Ovary (tissue), 9 donors: Measurements from ENCODE around the gene CAV2. TPM values are rescaled to one million over a fixed set of nuclear protein-coding genes. Genes with fewer than 3 reads are reported as not detected.

Experiments
- DNase-seq, 5 donors: peaks; one replicate each; pipeline ENCODE4 v3.0.0-alpha.2; 2019 to 2020
- H3K27ac ChIP-seq, 2 donors: fragments of 200-600 bp; one replicate each; pipeline versions ENCODE4 v1.5.1 to v1.8.0; 2019 to 2022
- H3K27me3 ChIP-seq: fragments of 200-600 bp; one replicate; pipeline ENCODE4 v1.8.0; 2022
- H3K36me3 ChIP-seq: fragments of 200-600 bp; sonication (generic); one replicate; pipeline ENCODE4 v1.5.1; 2019
- H3K4me1 ChIP-seq: one replicate; pipeline ENCODE4 v1.8.1; 2013; ENCODE audit warnings: mild to moderate bottlenecking, moderate library complexity; ENCODE audit not compliant: insufficient read depth
- H3K4me3 ChIP-seq: fragments of 200-600 bp; sonication (generic); one replicate; pipeline ENCODE4 v1.5.1; 2017
- H3K9me3 ChIP-seq, 2 donors: fragments of 200-600 bp in 1 of 2; sonication (generic) in 1 of 2; one replicate each; pipeline versions ENCODE4 v1.5.1 to v1.8.1; 2013 to 2019; ENCODE audit warnings: mild to moderate bottlenecking in 1 of 2, moderate library complexity in 1 of 2
- CTCF ChIP-seq, 3 donors: fragments of 450-650 bp in 2 of 3; fragments of 200-600 bp in 1 of 3; IDR thresholded peaks; one replicate each; pipeline versions ENCODE4 v1.5.1 to v1.8.0; 2016 to 2022; ENCODE audit warnings: antibody characterized with exemption in 3 of 3, mild to moderate bottlenecking in 1 of 3
- EP300 ChIP-seq: sonication (generic); formaldehyde crosslinking; IDR thresholded peaks from one replicate; pipeline ENCODE4 v1.6.1; 2017; ENCODE audit warnings: antibody characterized with exemption
- POLR2A ChIP-seq: fragments of 450-650 bp; IDR thresholded peaks from one replicate; pipeline ENCODE4 v1.6.1; 2017; ENCODE audit warnings: antibody characterized with exemption, mild to moderate bottlenecking, moderate library complexity
- WGBS, 3 donors: extraction: QIAGEN DNeasy Blood & Tissue Kit in 1 of 3; methylation state at CpG; one replicate each; pipeline versions ENCODE4 v1.1.5 to v1.1.7; 2013 to 2017; 5-methylcytosine and 5-hydroxymethylcytosine counted together
- intact Hi-C, 4 donors: fragments of 100-400 bp; cut with DNase I; formaldehyde crosslinking; loops; one replicate each; pipeline versions ENCODE4 v1.11.0 to v1.15.1; 2022 to 2023
- polyA plus RNA-seq, 2 donors: library from polyadenylated mRNA; stranded (reverse); fragments of 200-250 nt in 1 of 2; fragments of 350-450 nt in 1 of 2; fragmentation: Illumina TruSeq in 1 of 2; extraction: RNeasy Lipid Tissue Mini Kit (QIAGEN cat#74804) in 1 of 2; gene quantifications; one replicate each; pipeline ENCODE4 v1.2.3, GENCODE V29; 2013 to 2014
- total RNA-seq, 7 donors: library from RNA; depleted of rRNA in 2 of 7; stranded (reverse); fragments of >200 nt in 2 of 7; fragmentation: NEBNext Ultra II Directional in 3 of 7; extraction: Animal tissue kit (Norgen Biotek cat#: 25700) in 3 of 7; gene quantifications; one replicate each; pipeline versions ENCODE4 v1.1.0 to v1.2.4, GENCODE V29; 2016 to 2023
- donor health status: DM: no; HTN: no; CAD: no; lungs with moderate emphysema.
- donor health status: DM: no; HTN: no; CAD: no.
- donor health status: Bipolar disorder and iron deficiency.
- donor health status: DM: yes; HTN: yes; CAD: no.
- donor health status: DM: no; HTN: no; CAD: no.
- donor health status: DM: yes; HTN: yes; CAD: no.

Gene CAV2
- total and polyA plus RNA-seq, 9 donors = 38.0 to 110 (median 53.7) TPM

- no peaks in the 10 kb centered on the region for H3K36me3 ChIP-seq
- DNase-seq = no peak
- WGBS, 3 donors = 74 to 81% (median 77%) methylated on average over 7 of the region's 7 CpGs
- TF ChIP-seq EP300 = no peak
- no peak for TF ChIP-seq POLR2A
- no peak for TF ChIP-seq CTCF (IDR thresholded peaks at IDR 0.05)
- H3K27me3 ChIP-seq = no peaks in the 10 kb centered on the region
- H3K4me3 ChIP-seq = no peak overlapping the region
- no peak overlapping the region for H3K27ac ChIP-seq
- H3K4me1 ChIP-seq = peaks cover 2% of the 10 kb centered on the region
- intact Hi-C loops = no loop called here
- no peaks in the 10 kb centered on the region for H3K9me3 ChIP-seq
These were observed 10.5 kb downstream of the CAV2 start for GRCh38 chr7:116509982-116510579.

GRCh38 chr7:116510795-116511194 lies 11.3 kb downstream of the CAV2 start:
- H3K9me3 ChIP-seq = no peaks in the 10 kb centered on the region
- no peaks in the 10 kb centered on the region for H3K27me3 ChIP-seq
- H3K36me3 ChIP-seq = no peaks in the 10 kb centered on the region
- intact Hi-C loops = no loop called here
- no peak overlapping the region for H3K4me3 ChIP-seq
- TF ChIP-seq CTCF (IDR thresholded peaks at IDR 0.05) (no peak), EP300 (no peak), POLR2A (no peak)
- H3K4me1 ChIP-seq = no peaks in the 10 kb centered on the region
- H3K27ac ChIP-seq = no peak overlapping the region
- DNase-seq = no peak

GRCh38 chr7:116511552-116512519 lies 12.3 kb downstream of the CAV2 start:
- Histone ChIP-seq H3K36me3 (no peaks in the 10 kb centered on the region), H3K4me1 (no peaks in the 10 kb centered on the region), H3K27me3 (no peaks in the 10 kb centered on the region), H3K4me3 (peak overlapping the region; percentile 14), H3K27ac (peak overlapping the region in 1 of 2 donors; percentile 65), H3K9me3 (no peaks in the 10 kb centered on the region)
- intact Hi-C loops = no loop called here
- TF ChIP-seq CTCF (IDR thresholded peaks at IDR 0.05) (no peak), EP300 (no peak), POLR2A (no peak)
- WGBS, 3 donors = 43 to 65% (median 43%) methylated on average over 12 of the region's 12 CpGs
- no peak for DNase-seq

- H3K36me3 ChIP-seq = no peaks in the 10 kb centered on the region
- no peak overlapping the region for H3K4me3 ChIP-seq
- no peaks in the 10 kb centered on the region for H3K9me3 ChIP-seq
- no peaks in the 10 kb centered on the region for H3K27me3 ChIP-seq
- 59 to 79% (median 66%) methylated on average over 4 of the region's 4 CpGs for WGBS, 3 donors
- H3K27ac ChIP-seq = peak overlapping the region in 1 of 2 donors; percentile 65
- no peaks in the 10 kb centered on the region for H3K4me1 ChIP-seq
- no peak for TF ChIP-seq CTCF (IDR thresholded peaks at IDR 0.05)
- TF ChIP-seq EP300 = no peak
- no peak for TF ChIP-seq POLR2A
- no peak for DNase-seq
- intact Hi-C loops = no loop called here
These were observed 13.1 kb downstream of the CAV2 start for GRCh38 chr7:116512520-116513188.
